HT-29 (cell line): ENCODE measurements around the gene ARL13B. TPM values are rescaled to one million over a fixed set of nuclear protein-coding genes. Genes with fewer than 3 reads are reported as not detected.
"Not testable (repeated sequence)": the region's sequence is repeated elsewhere in the genome, so short reads cannot be mapped to it uniquely, and the experiment has no call there.

Experiments used
- DNase-seq: peaks from one replicate; pipeline ENCODE4 v3.0.0-alpha.2; 2015; ENCODE audit warnings: low spot score
- total RNA-seq: library from RNA; depleted of rRNA; stranded (reverse); fragments of >200 nt; shearing (Covaris generic); gene quantifications from 2 replicates; pipeline ENCODE4 v1.2.3, GENCODE V29; 2014; rRNA removed

Gene ARL13B
- total RNA-seq, result 11.7 and 13.1 TPM in 2 replicates

GRCh38 chr3:93979850-93980676 lies at the start of gene ARL13B:
Gene ARL13B, plus strand, starts transcription at chr3:93980155. Its CDS starts 269 bp downstream, at chr3:93980424.
- peak; percentile 100 for DNase-seq

DNA sequence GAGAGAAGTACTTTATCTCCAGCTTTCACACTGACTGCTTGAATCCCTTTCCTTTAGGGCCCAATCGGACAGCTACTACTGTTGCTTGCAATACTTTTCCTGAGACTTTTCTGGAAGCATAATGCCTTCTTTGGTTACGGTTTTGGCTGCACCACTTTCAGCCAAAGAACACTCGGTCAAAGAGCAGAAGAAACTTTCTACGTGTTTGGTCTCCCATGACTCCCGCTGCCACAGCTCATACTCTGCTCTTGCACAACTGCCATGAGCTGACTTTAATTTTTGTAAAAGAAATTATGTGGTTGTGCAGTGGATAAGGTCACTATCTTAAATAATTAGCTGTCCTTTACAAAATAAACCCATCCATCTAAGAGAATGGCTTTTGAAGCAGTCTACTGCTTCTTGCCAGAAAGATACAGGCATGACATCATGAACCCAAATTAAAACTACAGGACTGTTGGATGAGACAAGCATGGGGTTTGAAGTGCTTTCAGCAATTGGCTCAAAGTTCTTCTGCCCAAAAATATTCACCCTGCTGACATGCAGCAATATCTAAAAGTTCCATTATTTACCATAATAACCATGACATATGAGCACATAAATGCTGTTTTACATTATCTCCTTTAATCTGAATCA lies 48.2 kb upstream of the ARL13B start:
- no peak for DNase-seq

DNA sequence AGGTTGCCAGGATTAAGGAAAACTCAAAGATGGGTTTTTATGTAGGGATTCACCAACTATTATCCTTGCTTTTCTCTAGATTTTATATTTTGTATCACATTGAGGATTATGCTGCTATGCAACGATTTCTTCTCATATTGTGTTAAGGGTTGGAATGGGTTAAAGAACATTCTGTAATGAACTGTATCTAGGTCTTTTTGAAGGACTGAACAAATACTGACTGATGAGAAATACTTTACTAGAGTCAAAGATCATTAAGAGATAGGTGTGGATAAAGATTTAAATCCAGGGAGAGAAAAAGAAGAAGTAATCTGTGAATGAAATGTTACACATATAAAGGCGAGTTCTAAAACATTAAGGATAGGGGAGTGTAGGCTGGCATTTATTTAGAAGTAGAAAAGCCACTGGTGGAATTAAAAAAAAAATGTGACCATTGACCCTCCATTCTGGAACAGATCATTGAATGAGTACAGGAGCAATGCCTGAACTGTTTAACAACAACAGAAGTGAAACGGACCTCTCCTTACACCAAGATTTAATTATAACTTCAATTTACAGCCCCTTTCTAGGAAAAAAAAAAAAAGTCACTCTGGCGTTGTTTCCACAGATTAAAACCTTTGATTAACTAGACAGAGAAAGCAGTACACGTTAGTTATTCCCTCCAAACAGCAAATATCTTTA lies 45.4 kb upstream of the ARL13B start:
- no peak for DNase-seq

DNA sequence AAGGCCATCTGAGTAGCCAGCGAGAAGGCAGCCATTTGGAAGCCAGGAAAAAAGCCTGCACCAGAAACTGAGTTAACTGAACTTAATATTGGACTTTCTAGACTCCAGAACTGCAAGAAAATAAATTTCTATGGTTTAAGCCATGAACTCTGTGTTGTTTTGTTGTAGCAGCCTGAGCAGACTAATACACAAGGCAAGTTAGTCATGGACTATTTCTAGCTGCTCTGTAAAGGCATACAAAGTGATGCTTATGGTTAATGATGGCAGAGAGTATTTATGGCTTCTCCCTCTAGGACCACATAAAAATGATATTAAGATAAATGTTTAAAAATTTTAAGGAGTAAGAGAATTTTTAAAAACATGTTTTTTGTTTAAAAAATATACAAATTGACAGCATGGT lies 43.4 kb upstream of the ARL13B start:
- DNase-seq, result no peak

- not testable (repeated sequence) for DNase-seq
These were observed 42.5 kb upstream of the ARL13B start for GRCh38 chr3:93937485-93937884.

GRCh38 chr3:93949958-93950357 lies 30.0 kb upstream of the ARL13B start:
- DNase-seq, result peak; percentile 62

DNA sequence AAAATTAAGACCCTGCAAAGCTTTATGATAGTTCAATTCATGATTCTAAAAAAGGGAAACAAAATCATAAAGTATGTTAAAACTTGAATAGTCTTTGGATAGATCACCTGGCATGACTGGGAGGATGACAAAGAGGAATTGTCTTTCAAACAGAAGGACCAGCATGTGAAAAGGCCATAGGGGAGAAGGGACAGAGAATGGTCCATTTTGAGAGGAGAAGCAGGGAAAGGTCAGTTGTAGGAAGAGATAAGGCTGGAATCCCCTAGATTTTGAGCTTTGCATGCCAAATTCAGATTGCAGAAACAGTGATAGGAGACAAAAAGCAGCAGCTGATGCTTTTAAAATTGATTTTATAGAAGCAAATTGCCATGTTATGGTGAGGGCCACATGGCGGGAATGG lies 18.9 kb upstream of the ARL13B start:
- DNase-seq, result no peak

GRCh38 chr3:93961489-93961888 lies 18.5 kb upstream of the ARL13B start:
- no peak for DNase-seq

DNA sequence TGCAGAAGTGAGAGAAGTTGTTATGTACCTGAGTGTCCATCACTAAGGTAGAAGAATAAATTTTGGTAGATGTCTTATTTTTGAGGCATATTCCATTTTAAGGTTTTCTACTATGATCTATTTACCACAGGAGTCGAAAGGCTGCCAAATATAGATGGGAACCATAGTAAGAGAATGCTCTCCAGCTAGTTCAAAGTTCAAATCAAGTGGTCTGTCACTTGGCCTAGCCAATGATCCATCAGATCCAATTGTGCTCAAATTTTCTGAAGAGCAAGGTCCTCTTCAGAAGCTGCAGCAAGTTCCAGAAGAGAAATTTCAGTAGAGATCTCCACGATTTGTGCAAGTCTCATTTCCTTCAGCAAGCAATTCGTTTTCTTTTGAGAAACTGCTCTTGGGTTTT lies 17.2 kb upstream of the ARL13B start:
- DNase-seq, result no peak

- not testable (repeated sequence) for DNase-seq
These were observed 14.8 kb upstream of the ARL13B start for GRCh38 chr3:93965106-93965505.

GRCh38 chr3:93969443-93969842 lies 10.5 kb upstream of the ARL13B start:
- no peak for DNase-seq

DNA sequence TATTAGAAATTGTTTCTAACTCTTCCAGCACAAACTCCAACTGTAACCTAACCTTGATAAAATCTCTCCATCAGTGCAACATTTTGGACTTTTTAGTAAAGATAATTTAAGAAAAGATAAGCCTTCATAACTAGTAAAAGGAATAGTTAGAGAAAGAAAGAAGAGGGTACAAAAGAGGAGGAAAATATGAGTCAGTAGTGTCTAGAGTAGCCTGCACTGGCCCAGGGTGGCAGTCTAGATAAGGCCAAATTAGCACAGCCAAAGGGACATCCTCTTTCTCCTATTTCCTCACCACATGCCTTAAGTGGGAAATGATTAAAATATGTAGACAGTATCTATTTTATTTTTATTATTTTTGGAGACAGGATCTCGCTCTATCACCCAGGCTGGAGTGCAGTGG lies 10.0 kb upstream of the ARL13B start:
- no peak for DNase-seq

DNA sequence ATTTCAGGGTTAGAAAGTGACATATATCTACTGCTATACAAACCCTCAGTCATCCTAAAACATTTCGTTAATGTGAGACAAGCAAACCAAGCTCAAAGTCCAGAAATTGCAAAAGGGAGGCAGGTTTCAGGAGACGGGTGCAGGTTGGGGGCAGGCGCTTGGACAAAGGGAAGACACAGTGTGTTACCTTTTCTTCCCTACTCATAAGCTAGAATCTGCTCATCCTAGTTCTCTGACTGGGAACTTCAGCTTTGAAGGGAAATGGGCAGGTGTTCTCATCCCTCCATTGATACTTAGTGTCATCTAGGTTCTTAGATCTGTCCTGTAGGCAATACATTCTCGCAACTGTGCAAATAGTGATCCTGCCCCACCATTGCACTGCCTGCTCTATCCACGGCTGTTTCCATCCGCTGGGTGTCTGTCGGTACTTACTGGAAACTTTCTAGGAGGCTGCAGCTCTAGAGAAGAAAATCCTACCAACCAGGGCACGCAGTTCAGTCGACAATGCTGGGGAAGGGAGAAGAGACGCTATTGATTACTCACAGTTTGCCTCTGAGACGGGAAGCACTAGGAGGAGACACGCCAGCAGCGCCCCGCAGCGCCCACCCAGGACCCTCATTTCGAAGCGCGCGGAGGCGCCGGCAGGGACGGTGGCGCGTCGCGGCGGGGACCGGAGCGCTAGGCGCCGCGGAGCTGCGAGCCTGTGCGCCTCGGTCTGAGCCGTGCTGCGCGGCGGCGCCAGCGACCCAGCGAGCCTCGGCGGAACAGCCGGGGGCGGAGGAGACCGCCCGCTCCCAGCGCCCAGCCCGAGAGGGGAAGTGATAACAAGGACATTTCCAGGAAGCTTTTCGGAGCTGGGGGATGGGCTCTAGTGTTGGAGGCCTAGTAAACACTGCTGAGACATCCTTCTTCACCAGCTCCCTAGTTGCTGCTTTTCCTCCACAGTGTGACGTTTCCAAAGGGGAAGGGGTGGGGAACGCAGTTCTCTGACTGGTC lies 6.5 kb upstream of the ARL13B start, which contains the start of gene PROS1:
PROS1 (minus strand) TSS at position 766 of the 996 bp plus-strand sequence; CDS start at position 619, 147 bp downstream.
- peak; percentile 93 for DNase-seq

DNA sequence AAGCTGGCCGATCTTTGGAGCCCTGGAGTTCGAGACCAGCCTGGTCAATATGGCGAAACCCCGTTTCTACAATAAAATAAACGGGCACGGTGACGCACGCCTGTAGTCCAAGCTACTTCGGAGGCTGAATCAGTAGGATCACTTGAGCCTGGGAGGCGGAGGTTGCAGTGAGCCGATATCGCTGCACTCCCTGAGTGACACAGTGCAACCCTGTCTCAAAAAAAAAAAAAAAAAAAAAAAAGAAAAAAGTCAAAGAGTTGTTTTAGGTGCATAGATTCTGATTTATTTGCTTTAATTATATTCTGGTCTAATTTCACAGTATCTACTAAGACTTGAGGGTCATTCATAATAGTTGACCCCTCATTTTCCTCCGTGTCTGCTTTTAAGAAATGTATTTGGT lies 1.7 kb downstream of the ARL13B start:
- no peak for DNase-seq

DNA sequence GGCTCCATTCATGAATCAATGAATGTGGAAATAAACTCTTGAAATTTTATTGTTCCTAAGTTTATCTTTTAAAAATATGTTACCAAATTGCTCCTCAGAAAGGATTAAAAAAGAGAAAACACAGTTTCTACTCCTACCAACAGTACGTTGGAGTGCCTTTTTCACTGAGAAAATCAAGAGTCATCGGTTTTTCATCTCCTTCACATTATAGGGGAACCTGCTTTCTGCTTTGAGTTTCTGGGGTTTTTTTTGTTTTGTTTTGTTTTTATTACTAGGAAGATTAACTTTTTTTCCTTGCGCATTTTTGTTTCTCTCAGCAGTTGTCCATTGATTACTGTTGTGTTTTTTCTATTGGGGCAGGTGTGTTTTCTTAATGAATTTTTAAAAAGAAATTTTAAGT lies 3.5 kb downstream of the ARL13B start:
- DNase-seq, result no peak

GRCh38 chr3:93984618-93985017 lies 4.7 kb downstream of the ARL13B start:
- DNase-seq, result no peak

GRCh38 chr3:93988283-93988682 lies 8.3 kb downstream of the ARL13B start:
- no peak for DNase-seq

DNA sequence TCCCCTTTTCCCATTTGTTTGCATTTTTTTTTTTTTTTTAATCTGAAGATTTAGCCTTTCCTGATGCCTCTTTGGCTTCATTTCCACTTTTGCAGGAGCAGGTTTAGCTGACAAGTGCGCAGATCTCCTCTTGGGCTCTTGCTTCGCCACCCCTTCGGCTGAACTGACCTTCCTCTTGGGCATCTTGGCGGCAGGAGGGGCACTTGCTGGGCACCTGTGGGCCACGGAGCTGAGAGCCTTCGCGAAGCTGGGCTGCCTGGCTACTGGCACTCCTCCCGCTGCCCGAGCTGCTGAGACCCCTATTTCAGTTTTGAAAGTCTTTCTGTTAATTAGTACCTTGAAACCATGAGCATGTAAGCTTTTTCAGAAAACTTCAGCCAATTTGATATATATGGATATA lies 8.8 kb downstream of the ARL13B start:
- no peak for DNase-seq

GRCh38 chr3:93989241-93989640 lies 9.3 kb downstream of the ARL13B start:
- DNase-seq, result no peak

- DNase-seq, result no peak
These were observed 11.7 kb downstream of the ARL13B start for GRCh38 chr3:93991631-93992030.

DNA sequence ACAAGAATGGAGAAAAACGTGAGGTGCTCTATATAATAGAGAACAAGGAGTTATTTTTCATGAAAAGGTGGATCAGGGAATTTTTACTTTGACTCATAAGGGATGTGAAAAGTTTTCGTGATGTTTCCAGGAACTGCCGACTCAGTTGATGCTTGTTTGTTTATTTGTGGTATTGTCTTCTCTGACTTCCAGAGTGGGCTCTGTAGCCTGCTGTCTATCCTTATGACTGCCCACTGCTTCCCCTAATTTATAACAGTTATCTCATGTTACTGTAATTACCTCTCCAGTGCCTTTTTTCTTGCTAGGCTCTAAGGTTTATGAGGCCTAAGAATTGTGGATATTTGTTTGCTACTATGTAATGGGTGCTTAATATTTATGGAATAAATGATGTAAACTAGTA lies 12.3 kb downstream of the ARL13B start:
- no peak for DNase-seq
